SK-N-SH (cell line): ENCODE results near the gene MUTYH. TPM values are rescaled to one million over a fixed set of nuclear protein-coding genes. Genes with fewer than 3 reads are reported as not detected.

Experiments used
- CTCF ChIA-PET: fragments of 300-600, 350-600 bp; formaldehyde crosslinking; extraction: SDS; loops from one replicate; lab custom pipeline; 2021; lab: Yijun Ruan, JAX
- POLR2A ChIA-PET: fragments of 350-600 bp; sonication (Branson Sonifier 250); formaldehyde crosslinking; extraction: SDS; loops from one replicate; lab custom pipeline; 2020; ENCODE audit warnings: antibody characterized with exemption, inconsistent platforms; lab: Yijun Ruan, JAX
- DNase-seq: peaks from one replicate; pipeline ENCODE4 v3.0.0; 2012
- H2AFZ ChIP-seq: fragments of 200-600 bp; sonication (generic); 2 replicates; pipeline ENCODE4 v1.8.1; 2016; ENCODE audit warnings: antibody characterized with exemption, mild to moderate bottlenecking, low read depth
- H3F3A ChIP-seq: fragments of 200-600 bp; sonication (generic); replicated peaks from 2 replicates; pipeline ENCODE3; 2016; ENCODE audit warnings: antibody characterized with exemption, mild to moderate bottlenecking; ENCODE audit not compliant: insufficient read depth
- H3K27ac ChIP-seq, 2 experiments: fragments of 200-500 bp in 1 of 2; fragments of 200-600 bp in 1 of 2; sonication (Bioruptor generic) in 1 of 2; sonication (generic), shearing (Covaris generic) in 1 of 2; 2 replicates each; pipeline versions ENCODE4 v1.5.1 to v1.6.1; 2014 to 2016; ENCODE audit warnings: low read depth in 2 of 2, inconsistent platforms in 1 of 2, low read length in 1 of 2, mild to moderate bottlenecking in 1 of 2, mixed read lengths in 1 of 2
- H3K27me3 ChIP-seq: fragments of 200-600 bp; sonication (generic), shearing (Covaris generic); 2 replicates; pipeline ENCODE4 v1.6.1; 2016; ENCODE audit warnings: mixed run types; ENCODE audit not compliant: insufficient read depth
- H3K36me3 ChIP-seq, 2 experiments: fragments of 200-500 bp in 1 of 2; fragments of 200-600 bp in 1 of 2; sonication (Bioruptor generic) in 1 of 2; sonication (generic) in 1 of 2; replicated peaks in 1 of 2; 2 replicates each; pipeline versions ENCODE3 to v1.5.1; 2014 to 2016; ENCODE audit warnings: low read length in 1 of 2, mild to moderate bottlenecking in 1 of 2; ENCODE audit not compliant: insufficient read depth in 2 of 2, control insufficient read depth in 1 of 2
- H3K4me1 ChIP-seq, 2 experiments: fragments of 200-500 bp in 1 of 2; fragments of 200-600 bp in 1 of 2; sonication (Bioruptor generic) in 1 of 2; sonication (generic), shearing (Covaris generic) in 1 of 2; 2 replicates each; pipeline versions ENCODE4 v1.5.1 to v1.6.1; 2014 to 2016; ENCODE audit warnings: low read depth in 1 of 2, low read length in 1 of 2, mixed run types in 1 of 2; ENCODE audit not compliant: insufficient read depth in 2 of 2, control insufficient read depth in 1 of 2
- H3K4me2 ChIP-seq: fragments of 200-600 bp; sonication (generic), shearing (Covaris generic); 2 replicates; pipeline ENCODE4 v1.6.1; 2017; ENCODE audit warnings: mixed run types
- H3K4me3 ChIP-seq, 2 experiments: fragments of 200-500 bp in 1 of 2; fragments of 200-600 bp in 1 of 2; sonication (Bioruptor generic) in 1 of 2; sonication (generic), shearing (Covaris generic) in 1 of 2; 2 replicates each; pipeline versions ENCODE4 v1.5.1 to v1.8.1; 2014 to 2016; ENCODE audit warnings: low read depth in 2 of 2, inconsistent platforms in 1 of 2, low read length in 1 of 2, mild to moderate bottlenecking in 1 of 2, mixed read lengths in 1 of 2, moderate library complexity in 1 of 2
- H3K79me2 ChIP-seq: fragments of 200-600 bp; sonication (generic); 2 replicates; pipeline ENCODE4 v1.8.1; 2017; ENCODE audit warnings: mild to moderate bottlenecking; ENCODE audit not compliant: insufficient read depth
- H3K9ac ChIP-seq: fragments of 200-600 bp; sonication (generic); 2 replicates; pipeline ENCODE4 v1.6.1; 2017; ENCODE audit warnings: mixed run types
- H3K9me2 ChIP-seq: fragments of 200-600 bp; sonication (generic); 2 replicates; pipeline ENCODE4 v1.6.1; 2017; ENCODE audit warnings: mixed run types
- H3K9me3 ChIP-seq: fragments of 200-600 bp; sonication (generic); 2 replicates; pipeline ENCODE4 v1.6.1; 2017; ENCODE audit warnings: mixed run types, mild to moderate bottlenecking, moderate library complexity
- H4K20me1 ChIP-seq: fragments of 200-600 bp; sonication (generic); 2 replicates; pipeline ENCODE4 v1.6.1; 2017; ENCODE audit warnings: mild to moderate bottlenecking, mixed run types; ENCODE audit not compliant: insufficient read depth
- CTCF ChIP-seq: fragments of 200-600 bp; sonication (generic); IDR thresholded peaks from 2 replicates; pipeline ENCODE4 v1.6.1; 2017; ENCODE audit warnings: antibody characterized with exemption, mild to moderate bottlenecking, moderate library complexity
- JUND ChIP-seq: IDR thresholded peaks from 2 replicates; pipeline ENCODE4 v1.4.0; 2012
- MAX ChIP-seq: IDR thresholded peaks from 2 replicates; pipeline ENCODE4 v1.4.0; 2012; ENCODE audit warnings: low read depth
- NFIC ChIP-seq: IDR thresholded peaks from 2 replicates; pipeline ENCODE4 v1.4.0; 2012; ENCODE audit warnings: borderline replicate concordance
- NRF1 ChIP-seq: IDR thresholded peaks from 2 replicates; pipeline ENCODE4 v1.6.1; 2012; ENCODE audit warnings: low read depth, mild to moderate bottlenecking, low read length
- RAD21 ChIP-seq: IDR thresholded peaks from 2 replicates; pipeline ENCODE4 v1.6.1; 2012; ENCODE audit warnings: mild to moderate bottlenecking, low read length
- RCOR1 ChIP-seq: fragments of 150-350 bp; IDR thresholded peaks from 2 replicates; pipeline ENCODE4 v1.6.1; 2017; ENCODE audit warnings: antibody characterized with exemption, low read length
- REST ChIP-seq: IDR thresholded peaks from 2 replicates; pipeline ENCODE4 v1.6.1; 2012; ENCODE audit warnings: mild to moderate bottlenecking, low read depth, low read length, moderate library complexity
- WGBS: methylation state at CpG from one replicate; pipeline ENCODE4 v1.1.6; 2017; ENCODE audit warnings: low lambda C conversion rate; 5-methylcytosine and 5-hydroxymethylcytosine counted together
- polyA plus RNA-seq, 3 experiments: library from polyadenylated mRNA; depleted of rRNA; stranded (reverse); fragments of >200 nt; gene quantifications; 2 replicates each; pipeline ENCODE4 v1.2.3, GENCODE V29; 2012
- TF ChIP-seq, protein P1 (sequence below): IDR thresholded peaks from 2 replicates; pipeline ENCODE4; 2012

Gene MUTYH
- polyA plus RNA-seq, 1 of the 3 experiments (the other 2 are of a cell fraction) = 23.3 TPM

- no peak overlapping the region for H3K9ac ChIP-seq
- no peak overlapping the region for H3K4me3 ChIP-seq
- 92% methylated on average over 10 of the region's 10 CpGs for WGBS
- CTCF ChIA-PET = interaction anchor here (1.9 to 14.7 kb wide), 3 partner anchors 23 to 289 kb away, joined by 5 to 470 read pairs (median 8); partner anchors contain the start of genes HECTD3, MUTYH and UROD
- TF ChIP-seq NRF1 (no peak), RCOR1 (no peak)
- no peaks in the 10 kb centered on the region for H3K79me2 ChIP-seq
- no peaks in the 10 kb centered on the region for H3K27me3 ChIP-seq
- H3K36me3 ChIP-seq = no peaks in the 10 kb centered on the region
- no peak for DNase-seq
- H3K9me3 ChIP-seq = no peaks in the 10 kb centered on the region
- H3K4me1 ChIP-seq = peaks cover 0 to 12% of the 10 kb centered on the region in 2 experiments; a peak in 1 of 4 replicates
- no peak overlapping the region for H3K4me2 ChIP-seq
- no peaks in the 10 kb centered on the region for H4K20me1 ChIP-seq
- H3K27ac ChIP-seq = no peak overlapping the region
- POLR2A ChIA-PET = interaction anchor here (0.7 to 1.5 kb wide), 3 partner anchors 21 to 217 kb away, joined by 3 to 10 read pairs (median 3); partner anchors contain the start of genes HPDL, MUTYH, PRDX1 and TOE1
- no peaks in the 10 kb centered on the region for H3K9me2 ChIP-seq
- peaks cover 10% of the 10 kb centered on the region for H3F3A ChIP-seq
- H2AFZ ChIP-seq = no peak overlapping the region
These were observed 35.0 kb downstream of the MUTYH start for GRCh38 chr1:45305231-45305630.

DNA sequence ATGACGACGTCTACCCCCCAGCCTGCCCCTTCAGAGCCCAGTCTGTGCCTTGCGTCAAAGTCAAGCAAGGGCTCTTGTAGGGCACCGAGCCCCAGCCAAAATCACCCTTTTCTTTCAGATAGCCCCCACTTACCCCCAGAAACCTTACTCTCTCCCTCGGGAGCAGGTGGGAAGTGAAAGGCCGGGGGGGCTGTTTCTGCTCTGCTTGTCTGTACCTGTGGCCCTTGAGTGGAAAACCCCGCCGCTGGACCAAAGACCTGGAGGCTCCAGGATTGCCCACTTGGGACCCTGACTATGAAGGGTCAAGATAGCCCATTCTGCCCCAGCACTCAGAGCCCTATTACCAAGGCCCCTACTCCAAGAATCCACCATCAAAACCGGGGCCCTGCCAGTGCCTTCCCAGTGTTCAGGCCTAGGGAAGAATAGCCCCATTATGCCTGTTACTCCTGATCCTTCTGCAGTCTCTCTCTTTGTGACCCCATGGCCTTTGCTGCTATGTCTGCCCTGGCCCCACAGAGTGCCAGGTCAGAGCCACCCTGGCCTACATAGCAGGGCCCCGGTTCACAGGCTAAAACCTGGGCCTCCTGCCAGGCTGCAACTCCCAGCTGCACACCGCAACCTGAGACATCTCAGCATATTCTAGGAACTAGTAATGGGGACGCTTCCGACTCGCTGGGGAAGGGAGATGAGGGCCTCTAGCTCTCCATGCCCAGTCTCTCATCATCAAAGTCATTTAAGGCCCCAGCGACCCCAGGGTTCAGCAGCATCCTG is 35.7 kb downstream of the MUTYH start:
- CTCF ChIA-PET = interaction anchor here (0.8 to 14.7 kb wide), 7 partner anchors 24 to 298 kb away, joined by 3 to 470 read pairs (median 5); partner anchors contain the start of genes HECTD3, PRDX1 and UROD
- H3K4me3 ChIP-seq = peak overlapping the region; percentile 68 to 76
- no peaks in the 10 kb centered on the region for H4K20me1 ChIP-seq
- H3K27me3 ChIP-seq = no peaks in the 10 kb centered on the region
- peak overlapping the region; percentile 68 to 87 for H3K27ac ChIP-seq
- DNase-seq = peak; percentile 20
- H3K4me2 ChIP-seq = peak overlapping the region; percentile 87
- H2AFZ ChIP-seq = peak overlapping the region; percentile 76; the same call in 1 of the 2 replicates
- 62% methylated on average over 8 of the region's 15 CpGs for WGBS
- H3F3A ChIP-seq = peaks cover 10% of the 10 kb centered on the region
- H3K9ac ChIP-seq = peak overlapping the region; percentile 79
- H3K9me2 ChIP-seq = no peaks in the 10 kb centered on the region
- no peaks in the 10 kb centered on the region for H3K79me2 ChIP-seq
- no peaks in the 10 kb centered on the region for H3K36me3 ChIP-seq
- peaks cover 0 to 13% of the 10 kb centered on the region in 2 experiments; a peak in 1 of 4 replicates for H3K4me1 ChIP-seq
- TF ChIP-seq NFIC (peak; percentile 25; the same call in 1 of the 2 replicates), MAX (no peak)
- no peaks in the 10 kb centered on the region for H3K9me3 ChIP-seq
- POLR2A ChIA-PET = interaction anchor here (0.7 to 2.4 kb wide), 5 partner anchors 22 to 218 kb away, joined by 3 to 22 read pairs (median 4); partner anchors contain the start of genes HPDL, MUTYH, PRDX1 and TOE1

- peaks cover 0 to 13% of the 10 kb centered on the region in 2 experiments; a peak in 1 of 4 replicates for H3K4me1 ChIP-seq
- TF ChIP-seq RAD21 = peak; percentile 60
- no peak for TF ChIP-seq JUND
- peak; percentile 74 for TF ChIP-seq CTCF
- TF ChIP-seq, protein P1, sequence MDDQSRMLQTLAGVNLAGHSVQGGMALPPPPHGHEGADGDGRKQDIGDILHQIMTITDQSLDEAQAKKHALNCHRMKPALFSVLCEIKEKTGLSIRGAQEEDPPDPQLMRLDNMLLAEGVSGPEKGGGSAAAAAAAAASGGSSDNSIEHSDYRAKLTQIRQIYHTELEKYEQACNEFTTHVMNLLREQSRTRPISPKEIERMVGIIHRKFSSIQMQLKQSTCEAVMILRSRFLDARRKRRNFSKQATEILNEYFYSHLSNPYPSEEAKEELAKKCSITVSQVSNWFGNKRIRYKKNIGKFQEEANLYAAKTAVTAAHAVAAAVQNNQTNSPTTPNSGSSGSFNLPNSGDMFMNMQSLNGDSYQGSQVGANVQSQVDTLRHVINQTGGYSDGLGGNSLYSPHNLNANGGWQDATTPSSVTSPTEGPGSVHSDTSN = peak; percentile 19; the same call in 1 of the 2 replicates
- TF ChIP-seq REST = 0 out of 2 replicates have a peak, but pooled peaks have one; percentile 3
These were observed 36.5 kb downstream of the MUTYH start for GRCh38 chr1:45303520-45304310.

More at GRCh38 chr1:45303520-45304310, 36.5 kb downstream of the MUTYH start:
- Histone ChIP-seq H3K4me2 (peak overlapping the region; percentile 87), H3K4me3 (peak overlapping the region; percentile 68 to 78), H3K27me3 (no peaks in the 10 kb centered on the region), H3K27ac (peak overlapping the region; percentile 77 to 87), H3K9ac (peak overlapping the region; percentile 83), H4K20me1 (no peaks in the 10 kb centered on the region), H2AFZ (peak overlapping the region; percentile 80), H3K79me2 (no peaks in the 10 kb centered on the region), H3K9me3 (no peaks in the 10 kb centered on the region), H3K9me2 (no peaks in the 10 kb centered on the region), H3K36me3 (no peaks in the 10 kb centered on the region), H3F3A (peaks cover 10% of the 10 kb centered on the region)
- peak; percentile 97 for DNase-seq
- 1% methylated on average over 37 of the region's 68 CpGs for WGBS
- ChIA-PET CTCF (interaction anchor here (0.6 to 14.7 kb wide), 19 partner anchors 11 to 516 kb away, joined by 3 to 470 read pairs (median 4); partner anchors contain the start of genes BEST4, HECTD3, MUTYH and PLK3), POLR2A (interaction anchor here (0.7 to 4.6 kb wide), 8 partner anchors 23 to 573 kb away, joined by 3 to 50 read pairs (median 4); partner anchors contain the start of genes EIF2B3, HECTD3, HPDL and MUTYH)
